ENCODE data around the gene PPCDC. TPM values are rescaled to one million over a fixed set of nuclear protein-coding genes. Genes with fewer than 3 reads are reported as not detected.

Gene PPCDC
- total and polyA plus RNA-seq, 10 of the 15 experiments (the other 5 are each of a cell fraction or from before 2014, with no cell fraction given): 32.5 to 135 (median 55.0) TPM

DNA sequence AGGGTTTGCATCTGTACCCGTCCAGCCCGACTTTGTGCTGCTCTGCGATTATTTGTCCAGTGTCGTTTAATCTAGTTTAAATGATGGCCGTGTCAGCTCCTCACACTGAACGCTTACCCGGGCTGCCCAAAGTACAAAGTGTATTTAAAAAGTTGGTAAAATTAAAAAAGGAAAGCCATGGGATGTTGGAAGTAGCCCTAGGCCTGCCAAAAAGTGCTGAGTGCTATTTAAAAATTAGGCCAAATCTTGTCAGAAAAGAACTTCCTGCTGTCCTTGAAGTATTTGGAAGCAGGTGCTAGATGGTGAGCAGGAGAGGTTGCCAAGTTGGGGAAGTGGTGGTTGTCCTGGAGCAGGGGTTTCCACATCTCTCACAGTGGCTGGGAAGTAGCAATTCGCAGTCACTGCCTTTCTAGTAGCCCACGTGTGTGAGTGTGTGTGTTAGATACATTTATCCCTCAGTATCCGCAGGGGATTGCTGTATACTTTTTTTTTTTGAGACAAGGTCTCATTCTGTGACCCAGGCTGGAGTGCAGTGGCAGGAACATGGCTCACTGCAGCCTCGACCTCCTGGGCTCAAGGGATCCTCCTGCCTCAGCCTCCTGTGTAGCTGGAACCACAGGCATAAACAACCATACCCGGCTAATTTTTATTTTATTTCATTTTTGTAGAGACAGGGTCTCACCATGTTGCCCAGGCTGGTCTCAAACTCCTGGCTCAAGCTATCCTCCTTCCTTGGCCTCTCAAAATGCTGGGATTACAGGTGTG, 664 bp downstream of the PPCDC start (continued):
- TF ChIP-seq TCF3 (IDR thresholded peaks at IDR 0.05; ENCODE audit: borderline replicate concordance, insufficient read depth, low read depth, low read length) (no peak), EED (IDR thresholded peaks at IDR 0.05; ENCODE audit: low read depth) (no peak), POLR2AphosphoS2 (IDR thresholded peaks at IDR 0.05; ENCODE audit: low read depth, low read length) (no peak), SMAD1 (IDR thresholded peaks at IDR 0.05; ENCODE audit: low read depth, partially characterized antibody) (no peak), DPF2 (IDR thresholded peaks at IDR 0.05) (0 out of 2 replicates have a peak, but pooled peaks have one; percentile 11), NRF1 (conservative IDR thresholded peaks at IDR 0.05; ENCODE audit: low read depth, low read length) (no peak), SPI1 (IDR thresholded peaks at IDR 0.05; ENCODE audit: borderline replicate concordance, insufficient read depth, low read depth, low read length) (peak; percentile 29; the same call in 1 of the 2 replicates), SMAD5 (IDR thresholded peaks at IDR 0.05; ENCODE audit: low read depth) (no peak), MYB (IDR thresholded peaks at IDR 0.05; ENCODE audit: borderline replicate concordance, low read depth, low read length) (no peak), CREM (IDR thresholded peaks at IDR 0.05; ENCODE audit: low read depth) (no peak), KAT2A (conservative IDR thresholded peaks at IDR 0.05; ENCODE audit: control insufficient read depth, low read depth, low read length) (no peak)
- TF ChIP-seq, protein P1, sequence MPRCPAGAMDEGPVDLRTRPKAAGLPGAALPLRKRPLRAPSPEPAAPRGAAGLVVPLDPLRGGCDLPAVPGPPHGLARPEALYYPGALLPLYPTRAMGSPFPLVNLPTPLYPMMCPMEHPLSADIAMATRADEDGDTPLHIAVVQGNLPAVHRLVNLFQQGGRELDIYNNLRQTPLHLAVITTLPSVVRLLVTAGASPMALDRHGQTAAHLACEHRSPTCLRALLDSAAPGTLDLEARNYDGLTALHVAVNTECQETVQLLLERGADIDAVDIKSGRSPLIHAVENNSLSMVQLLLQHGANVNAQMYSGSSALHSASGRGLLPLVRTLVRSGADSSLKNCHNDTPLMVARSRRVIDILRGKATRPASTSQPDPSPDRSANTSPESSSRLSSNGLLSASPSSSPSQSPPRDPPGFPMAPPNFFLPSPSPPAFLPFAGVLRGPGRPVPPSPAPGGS (IDR thresholded peaks at IDR 0.05; ENCODE audit: borderline replicate concordance, insufficient read depth, low read depth, low read length, poor library complexity, severe bottlenecking): no peak

Data from GM12878 (cell line).